HL-60/S4 treated with retinoic acid at 250 ng/mL for 4 days and 3 days (cell line): Measurements from ENCODE around the gene CD3G.
"Not testable (repeated sequence)": the region's sequence is repeated elsewhere in the genome, so short reads cannot be mapped to it uniquely, and the experiment has no call there.

Experiments
- in situ Hi-C: fragments of 300-500 bp; cut with MboI; formaldehyde crosslinking; loops from 2 replicates; pipeline ENCODE4 v1.7.0; 2022; ENCODE audit warnings: low sequenced_read_pairs

The CD3G gene

GRCh38 chr11:118374729-118375128 is 30.6 kb downstream of the CD3G start:
- in situ Hi-C loops = no loop called here

DNA sequence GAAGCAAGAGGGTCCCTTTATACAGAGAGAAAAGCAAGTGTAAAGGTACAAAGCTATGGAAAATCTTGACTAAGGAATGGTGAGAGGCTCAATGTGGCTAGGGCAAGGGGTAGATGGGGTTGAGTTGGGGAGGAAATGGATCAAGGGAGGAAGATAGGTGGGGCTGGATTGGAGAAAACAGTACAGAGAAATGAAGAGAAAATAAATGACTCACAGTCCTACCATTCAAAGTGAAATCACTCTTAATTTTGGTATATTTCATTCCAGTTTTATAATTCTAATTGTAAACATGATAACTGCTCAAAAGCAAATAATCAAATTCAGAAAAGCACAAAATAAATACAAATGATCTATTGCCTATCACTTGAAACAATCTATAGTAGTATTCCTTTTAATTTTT is 31.8 kb downstream of the CD3G start:
- in situ Hi-C loops = no loop called here

DNA sequence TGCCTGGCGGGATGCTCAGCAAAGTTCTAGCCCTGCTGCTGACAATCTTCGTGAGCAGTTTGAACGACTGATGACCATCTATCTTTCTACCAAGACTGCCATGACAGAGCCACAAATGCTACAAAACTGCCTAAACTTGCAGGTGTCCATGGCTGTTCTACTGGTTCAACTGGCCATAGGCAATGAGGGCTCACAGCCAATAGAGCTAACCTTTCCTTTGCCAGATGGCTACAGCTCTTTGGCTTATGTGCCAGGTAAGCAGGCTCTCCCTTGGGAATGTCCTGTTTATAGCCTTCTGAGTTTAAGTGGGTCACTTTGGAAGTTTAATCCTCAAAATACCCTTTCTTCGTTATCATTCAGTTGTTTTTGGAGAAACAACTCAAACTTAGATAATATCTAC is 35.4 kb downstream of the CD3G start:
- in situ Hi-C loops = no loop called here

DNA sequence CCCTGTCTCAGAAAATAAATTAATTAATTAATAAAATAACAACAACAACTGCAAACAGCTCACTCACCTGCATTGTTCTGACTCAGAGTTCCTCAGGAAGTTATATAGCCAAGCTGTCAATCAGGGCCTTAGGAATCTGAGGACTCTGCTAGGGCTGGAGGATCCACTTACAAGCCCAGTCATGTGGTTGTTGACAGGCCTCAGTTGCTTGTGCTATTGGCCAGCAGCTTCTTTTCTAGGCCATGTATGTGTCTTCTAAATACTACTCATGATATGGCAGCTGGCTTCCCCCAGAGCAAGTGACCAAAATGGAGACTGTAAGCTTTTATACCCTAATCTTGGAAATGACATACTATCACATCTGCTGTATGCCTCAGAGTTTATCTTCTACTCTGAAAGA is 36.4 kb downstream of the CD3G start:
- in situ Hi-C loops = no loop called here

DNA sequence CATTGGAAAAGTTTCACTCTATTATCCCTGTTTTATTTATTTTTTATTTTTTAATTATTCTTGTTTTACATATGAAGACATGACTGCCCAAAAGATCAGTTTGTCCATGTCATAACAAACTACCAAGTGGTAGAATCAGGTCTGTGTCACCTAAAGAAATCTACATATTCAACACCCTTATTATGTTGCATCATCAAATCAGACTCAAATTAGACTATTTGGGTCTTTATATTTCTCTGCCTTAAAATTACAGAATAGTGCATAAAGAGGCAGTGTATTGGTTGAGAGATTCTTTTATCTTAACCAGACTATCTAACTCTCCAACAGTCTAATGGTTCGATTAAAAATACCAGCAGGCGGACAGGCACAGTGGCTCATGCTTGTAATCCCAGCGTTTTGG is 38.8 kb downstream of the CD3G start:
- in situ Hi-C loops = no loop called here

DNA sequence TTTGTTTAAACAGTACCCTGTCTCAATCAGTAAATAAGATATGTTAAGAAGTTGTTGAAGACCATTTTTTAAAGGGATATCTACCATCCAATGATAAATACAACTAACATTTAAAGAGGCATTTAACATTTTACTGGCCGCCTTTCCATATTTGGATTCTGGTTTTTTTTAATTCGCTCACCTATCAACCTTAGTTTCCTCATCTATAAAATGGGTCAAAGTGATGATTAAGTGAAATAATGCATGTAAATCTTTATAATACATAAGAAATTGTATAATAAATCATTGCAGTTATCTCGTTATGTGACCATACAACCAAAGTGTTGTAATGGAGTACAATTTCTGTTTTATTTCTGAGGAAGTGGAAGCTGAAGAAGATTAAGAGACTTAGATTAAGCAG is 39.5 kb downstream of the CD3G start:
- in situ Hi-C loops = no loop called here

DNA sequence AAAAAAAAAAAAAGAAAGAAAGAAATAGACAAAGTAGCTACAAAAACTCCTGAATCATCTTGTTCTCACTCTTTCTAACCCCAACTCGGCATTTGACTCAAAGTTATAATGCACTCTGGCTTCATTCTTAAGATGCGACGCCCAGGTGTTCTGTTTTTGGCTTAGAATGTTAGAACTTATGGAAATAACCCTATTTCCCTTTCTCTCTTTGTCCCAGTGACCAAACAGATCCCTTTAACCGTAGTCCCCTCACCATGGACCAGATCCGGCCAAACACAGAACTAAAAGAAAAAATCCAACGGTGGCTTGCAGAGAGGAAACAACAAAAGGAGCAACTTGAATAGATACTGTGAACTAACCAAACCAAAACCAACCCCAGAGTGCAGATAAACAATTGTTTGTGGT is 52.0 kb downstream of the CD3G start:
- in situ Hi-C loops = no loop called here

DNA sequence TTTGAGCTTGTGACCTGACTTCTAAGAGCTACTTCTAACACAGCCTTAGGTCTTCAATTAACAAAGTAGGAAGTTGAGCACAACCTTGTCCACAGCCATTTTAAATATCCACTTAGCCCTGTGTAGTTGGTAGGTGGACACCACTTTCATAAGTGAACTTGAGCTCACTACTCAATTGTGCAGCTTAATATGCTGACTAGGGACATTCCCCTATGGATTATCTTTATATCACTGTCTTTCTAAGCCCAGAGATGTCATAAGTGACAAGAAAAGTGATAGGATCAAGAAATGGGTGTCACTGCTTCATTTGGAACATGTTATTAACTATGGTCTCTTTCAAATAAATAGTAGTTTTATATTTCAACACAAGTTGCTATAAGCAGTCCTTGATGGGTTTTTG is 53.3 kb downstream of the CD3G start:
- in situ Hi-C loops = no loop called here

DNA sequence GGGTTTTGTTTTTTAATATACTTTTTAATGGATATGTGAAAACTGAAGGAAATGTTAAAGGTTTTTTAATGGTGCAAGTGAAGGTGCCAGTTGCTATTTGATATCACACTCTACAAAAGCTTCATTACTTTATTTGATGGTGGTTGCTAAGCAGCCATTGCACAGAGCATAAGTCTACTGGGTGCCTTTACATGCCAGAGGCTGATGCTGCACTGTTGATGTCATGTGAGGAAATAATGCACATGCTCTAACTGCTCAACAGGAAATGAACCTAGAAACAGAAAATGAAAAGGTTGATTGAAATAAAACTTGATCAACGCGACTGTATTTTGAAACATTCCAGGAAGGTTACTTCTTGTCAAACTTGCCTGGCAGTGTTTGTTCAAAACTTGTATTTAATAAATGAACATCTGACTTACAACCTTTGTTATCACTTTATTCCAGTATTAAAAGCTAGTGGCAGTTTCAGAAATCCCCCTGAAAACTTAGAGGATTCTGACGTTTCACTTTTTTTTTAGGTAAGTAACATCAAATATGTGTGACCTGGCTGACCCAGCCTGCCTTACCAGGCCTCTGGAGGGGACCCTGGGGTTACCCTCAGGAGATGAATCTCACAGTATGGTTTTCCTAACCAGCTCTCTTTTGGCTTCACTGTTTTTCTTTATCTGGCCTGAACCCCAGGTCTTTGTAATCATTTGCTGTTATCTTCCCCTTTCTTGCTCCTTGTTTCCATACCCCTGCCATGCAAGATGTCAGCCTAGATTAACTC is 54.8 kb downstream of the CD3G start:
- in situ Hi-C loops = no loop called here

DNA sequence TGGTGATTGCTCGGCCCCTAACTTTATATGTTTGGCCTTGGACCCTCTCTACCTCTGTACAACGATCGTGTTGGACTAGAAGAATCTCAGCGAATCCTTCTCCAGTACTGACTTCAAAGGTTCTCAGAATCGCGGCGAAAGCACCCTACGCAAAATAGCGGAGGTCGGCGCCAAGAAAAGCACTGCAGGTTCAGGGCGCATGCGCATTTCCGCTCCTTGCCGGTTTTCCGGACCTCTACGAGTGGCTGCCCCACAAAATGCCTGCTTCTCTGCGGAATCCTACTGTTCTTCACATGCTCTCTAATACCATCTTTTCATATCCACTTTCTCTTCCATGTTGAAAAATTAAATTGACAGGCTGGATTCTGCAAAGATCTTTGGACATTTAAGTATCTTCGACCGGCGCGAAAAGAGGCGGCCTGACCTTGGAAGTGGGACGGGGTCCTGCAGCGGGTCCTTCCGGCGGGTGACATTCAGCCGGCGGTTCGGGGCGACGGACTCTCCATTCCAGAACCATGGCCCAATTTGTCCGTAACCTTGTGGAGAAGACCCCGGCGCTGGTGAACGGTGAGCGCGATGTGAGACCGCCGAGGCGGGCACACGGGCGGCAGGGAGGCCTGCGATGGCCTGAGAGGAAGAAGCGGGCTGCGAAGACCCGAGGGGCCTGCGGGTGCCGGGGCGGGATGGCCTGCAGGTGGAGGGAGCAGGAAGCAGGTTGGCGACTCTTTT is 57.2 kb downstream of the CD3G start, which contains the start of gene ATP5MG:
TSS of gene ATP5MG (plus strand) at position 456 of the 729 bp plus-strand sequence. CDS start at position 516, 60 bp downstream.
- in situ Hi-C loops = no loop called here

GRCh38 chr11:118401880-118402590 is 57.9 kb downstream of the CD3G start:
- in situ Hi-C loops = no loop called here

DNA sequence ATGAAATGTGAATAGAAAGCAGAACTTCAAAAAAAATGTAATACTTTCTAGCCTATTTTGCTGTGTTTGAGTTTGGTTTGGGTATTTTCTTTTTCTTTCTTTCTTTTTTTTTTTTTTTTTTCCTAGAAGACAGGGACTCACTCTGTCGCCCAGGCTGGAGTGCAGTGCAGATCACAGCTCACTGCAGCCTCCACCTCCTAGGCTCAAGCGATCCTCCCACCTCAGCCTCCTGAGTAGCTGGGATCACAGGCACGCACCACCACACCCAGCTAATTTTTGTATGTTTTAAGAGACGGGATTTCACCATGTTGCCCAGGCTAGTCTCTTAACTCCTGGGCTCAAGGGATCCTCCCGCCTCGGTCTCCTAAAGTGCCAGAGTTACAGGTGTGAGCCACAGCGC is 58.5 kb downstream of the CD3G start:
- in situ Hi-C loops = not testable (repeated sequence)
